Ishikawa (cell line): Measurements from ENCODE around the gene EFHC2.

Experiments used
- CEBPB ChIP-seq: IDR thresholded peaks from 2 replicates; pipeline ENCODE4 v1.6.1; 2012
- CREB1 ChIP-seq: IDR thresholded peaks from 2 replicates; pipeline ENCODE4 v1.6.1; 2012; ENCODE audit warnings: low read depth
- EP300 ChIP-seq: IDR thresholded peaks from 2 replicates; pipeline ENCODE4 v1.6.1; 2012; ENCODE audit warnings: borderline replicate concordance
- FOXM1 ChIP-seq: IDR thresholded peaks from 2 replicates; pipeline ENCODE4 v1.6.1; 2012; ENCODE audit warnings: low read depth, borderline replicate concordance
- NFIC ChIP-seq: IDR thresholded peaks from 2 replicates; pipeline ENCODE4 v1.6.1; 2012
- RAD21 ChIP-seq: IDR thresholded peaks from 2 replicates; pipeline ENCODE4 v1.6.1; 2012; ENCODE audit warnings: low read depth
- TAF1 ChIP-seq: IDR thresholded peaks from 2 replicates; pipeline ENCODE4 v1.6.1; 2012; ENCODE audit warnings: low read depth, mild to moderate bottlenecking
- TEAD4 ChIP-seq: IDR thresholded peaks from 2 replicates; pipeline ENCODE4 v1.6.1; 2012
- YY1 ChIP-seq: IDR thresholded peaks from 2 replicates; pipeline ENCODE4 v1.6.1; 2012; ENCODE audit warnings: low read depth
- TF ChIP-seq, protein P1 (sequence below): IDR thresholded peaks from 2 replicates; pipeline ENCODE4 v1.6.1; 2012
- TF ChIP-seq, protein P2 (sequence below): IDR thresholded peaks from 2 replicates; pipeline ENCODE4 v1.6.1; 2012; ENCODE audit warnings: low read depth, mild to moderate bottlenecking
- TF ChIP-seq, protein P3 (sequence below): IDR thresholded peaks from 2 replicates; pipeline ENCODE4 v1.6.1; 2012

DNA sequence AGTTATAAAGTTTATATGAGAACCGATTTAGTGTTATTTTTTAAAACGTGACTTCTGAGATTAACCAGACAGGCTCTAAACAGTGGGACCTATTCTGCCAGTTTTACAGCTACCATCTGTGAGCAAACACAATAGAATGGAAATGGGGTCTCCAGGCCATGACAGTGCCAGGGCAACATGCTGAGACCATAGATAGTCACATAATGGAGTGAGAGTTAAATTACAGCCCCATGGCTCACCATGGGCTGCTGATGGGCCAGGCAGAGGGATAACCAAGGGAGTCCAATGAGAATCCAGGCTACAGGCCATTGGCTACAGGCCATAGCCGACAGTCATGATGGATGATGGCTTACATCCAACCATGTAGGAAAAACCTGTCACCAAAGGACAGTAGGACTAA lies 186.7 kb downstream of the EFHC2 start:
- TF ChIP-seq EP300: no peak
- TF ChIP-seq CEBPB: no peak
- TF ChIP-seq YY1: no peak
- TF ChIP-seq, protein P1, sequence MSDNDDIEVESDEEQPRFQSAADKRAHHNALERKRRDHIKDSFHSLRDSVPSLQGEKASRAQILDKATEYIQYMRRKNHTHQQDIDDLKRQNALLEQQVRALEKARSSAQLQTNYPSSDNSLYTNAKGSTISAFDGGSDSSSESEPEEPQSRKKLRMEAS: no peak
- TF ChIP-seq NFIC: no peak
- TF ChIP-seq, protein P2, sequence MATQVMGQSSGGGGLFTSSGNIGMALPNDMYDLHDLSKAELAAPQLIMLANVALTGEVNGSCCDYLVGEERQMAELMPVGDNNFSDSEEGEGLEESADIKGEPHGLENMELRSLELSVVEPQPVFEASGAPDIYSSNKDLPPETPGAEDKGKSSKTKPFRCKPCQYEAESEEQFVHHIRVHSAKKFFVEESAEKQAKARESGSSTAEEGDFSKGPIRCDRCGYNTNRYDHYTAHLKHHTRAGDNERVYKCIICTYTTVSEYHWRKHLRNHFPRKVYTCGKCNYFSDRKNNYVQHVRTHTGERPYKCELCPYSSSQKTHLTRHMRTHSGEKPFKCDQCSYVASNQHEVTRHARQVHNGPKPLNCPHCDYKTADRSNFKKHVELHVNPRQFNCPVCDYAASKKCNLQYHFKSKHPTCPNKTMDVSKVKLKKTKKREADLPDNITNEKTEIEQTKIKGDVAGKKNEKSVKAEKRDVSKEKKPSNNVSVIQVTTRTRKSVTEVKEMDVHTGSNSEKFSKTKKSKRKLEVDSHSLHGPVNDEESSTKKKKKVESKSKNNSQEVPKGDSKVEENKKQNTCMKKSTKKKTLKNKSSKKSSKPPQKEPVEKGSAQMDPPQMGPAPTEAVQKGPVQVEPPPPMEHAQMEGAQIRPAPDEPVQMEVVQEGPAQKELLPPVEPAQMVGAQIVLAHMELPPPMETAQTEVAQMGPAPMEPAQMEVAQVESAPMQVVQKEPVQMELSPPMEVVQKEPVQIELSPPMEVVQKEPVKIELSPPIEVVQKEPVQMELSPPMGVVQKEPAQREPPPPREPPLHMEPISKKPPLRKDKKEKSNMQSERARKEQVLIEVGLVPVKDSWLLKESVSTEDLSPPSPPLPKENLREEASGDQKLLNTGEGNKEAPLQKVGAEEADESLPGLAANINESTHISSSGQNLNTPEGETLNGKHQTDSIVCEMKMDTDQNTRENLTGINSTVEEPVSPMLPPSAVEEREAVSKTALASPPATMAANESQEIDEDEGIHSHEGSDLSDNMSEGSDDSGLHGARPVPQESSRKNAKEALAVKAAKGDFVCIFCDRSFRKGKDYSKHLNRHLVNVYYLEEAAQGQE: no peak
- TF ChIP-seq FOXM1: no peak
- no peak for TF ChIP-seq CREB1
- TF ChIP-seq TEAD4: no peak
- TF ChIP-seq TAF1: no peak
- TF ChIP-seq RAD21: no peak
- TF ChIP-seq, protein P3, sequence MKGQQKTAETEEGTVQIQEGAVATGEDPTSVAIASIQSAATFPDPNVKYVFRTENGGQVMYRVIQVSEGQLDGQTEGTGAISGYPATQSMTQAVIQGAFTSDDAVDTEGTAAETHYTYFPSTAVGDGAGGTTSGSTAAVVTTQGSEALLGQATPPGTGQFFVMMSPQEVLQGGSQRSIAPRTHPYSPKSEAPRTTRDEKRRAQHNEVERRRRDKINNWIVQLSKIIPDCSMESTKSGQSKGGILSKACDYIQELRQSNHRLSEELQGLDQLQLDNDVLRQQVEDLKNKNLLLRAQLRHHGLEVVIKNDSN: no peak
